Panc1 (cell line): Measurements from ENCODE around the gene STK4. TPM values are rescaled to one million over a fixed set of nuclear protein-coding genes. Genes with fewer than 3 reads are reported as not detected.

ENCODE experiments used
- ATAC-seq: fragments of 200-7000 bp; cut with Tn5 transposase; 2 replicates; pipeline ENCODE4 v1.9.1; 2020; ENCODE audit warnings: mild to moderate bottlenecking, moderate library complexity
- BruUV-seq: library from RNA; stranded (reverse); fragments of 400-500 nt; replicated peaks from 2 replicates; lab custom pipeline; 2021; lab: Mats Ljungman, UMichigan
- CTCF ChIA-PET: fragments of 300-600 bp; sonication (Branson Sonifier 250); formaldehyde crosslinking; loops from one replicate; lab custom pipeline; 2022; ENCODE audit warnings: antibody characterized with exemption; lab: Charles Lee
- POLR2A ChIA-PET: fragments of 300-600 bp; sonication (Branson Sonifier 250); formaldehyde crosslinking; loops from one replicate; lab custom pipeline; 2022; ENCODE audit warnings: antibody characterized with exemption; lab: Charles Lee
- DNase-seq: peaks from one replicate; pipeline ENCODE4 v3.0.0-alpha.2; 2010; ENCODE audit warnings: low read depth, low spot score
- H3K27ac ChIP-seq: 2 replicates; pipeline ENCODE4 v1.5.1; 2011; ENCODE audit warnings: mild to moderate bottlenecking, low read length, inconsistent platforms
- H3K27me3 ChIP-seq: fragments of 200-500 bp; sonication (Bioruptor generic); 2 replicates; pipeline ENCODE4 v1.6.0; 2014; ENCODE audit warnings: low read length, inconsistent platforms; ENCODE audit not compliant: control insufficient read depth, insufficient read depth
- H3K36me3 ChIP-seq: fragments of 200-500 bp; sonication (Bioruptor generic); 2 replicates; pipeline ENCODE4 v1.5.1; 2014; ENCODE audit warnings: inconsistent platforms, mild to moderate bottlenecking, low read length, moderate library complexity; ENCODE audit not compliant: control insufficient read depth, insufficient read depth
- H3K4me1 ChIP-seq: 2 replicates; pipeline ENCODE4 v1.5.1; 2011; ENCODE audit warnings: inconsistent platforms, mild to moderate bottlenecking, low read length, moderate library complexity; ENCODE audit not compliant: control insufficient read depth, insufficient read depth
- H3K4me3 ChIP-seq, 2 experiments: 2 replicates each; pipeline ENCODE4 v1.5.1; 2011 to 2012; ENCODE audit warnings: low read depth in 2 of 2, low read length in 2 of 2, mild to moderate bottlenecking in 2 of 2, inconsistent platforms in 1 of 2, moderate library complexity in 1 of 2
- H3K9me3 ChIP-seq: fragments of 200-500 bp; sonication (Bioruptor generic); 2 replicates; pipeline ENCODE4 v1.5.1; 2014; ENCODE audit warnings: low read depth, mild to moderate bottlenecking, inconsistent platforms, low read length, moderate library complexity; ENCODE audit not compliant: control insufficient read depth, insufficient read depth
- CTCF ChIP-seq: fragments of 450-650 bp; IDR thresholded peaks from 2 replicates; pipeline ENCODE4 v1.5.1; 2017; ENCODE audit warnings: mild to moderate bottlenecking
- POLR2AphosphoS5 ChIP-seq: IDR thresholded peaks from 2 replicates; pipeline ENCODE4 v1.6.1; 2012; ENCODE audit warnings: mild to moderate bottlenecking, low read depth, low read length, moderate library complexity
- SIN3A ChIP-seq: IDR thresholded peaks from 2 replicates; pipeline ENCODE4 v1.6.1; 2012; ENCODE audit warnings: low read depth, mild to moderate bottlenecking, low read length, moderate library complexity, borderline replicate concordance; ENCODE audit not compliant: insufficient read depth
- TCF7L2 ChIP-seq: IDR thresholded peaks from 2 replicates; pipeline ENCODE4 v1.6.1; 2011; ENCODE audit warnings: mild to moderate bottlenecking, low read depth, low read length, inconsistent platforms
- in situ Hi-C: cut with HindIII; loops from 2 replicates; pipeline ENCODE4 v1.10.0; 2016; ENCODE audit warnings: low sequenced_read_pairs, low pct_unique_long_range_greater_than_20kb
- intact Hi-C: fragments of 100-400 bp; cut with micrococcal nuclease; formaldehyde crosslinking; loops from one replicate; pipeline ENCODE4 v1.10.0; 2022; ENCODE audit not compliant: unreplicated experiment
- total RNA-seq: library from RNA; stranded (reverse); gene quantifications from one replicate; pipeline ENCODE4 v1.2.1, GENCODE V29; 2021; ENCODE audit not compliant: unreplicated experiment
- TF ChIP-seq, protein P1 (sequence below), 2 experiments: IDR thresholded peaks; 2 replicates each; pipeline ENCODE4 v1.6.1; 2011 to 2012; ENCODE audit warnings: low read depth in 2 of 2, control low read depth in 1 of 2, low read length in 1 of 2, mild to moderate bottlenecking in 1 of 2, moderate library complexity in 1 of 2; ENCODE audit not compliant: insufficient read depth in 1 of 2

The STK4 gene
- total RNA-seq, 1 experiment from 2014 or later, result 50.2 TPM

DNA sequence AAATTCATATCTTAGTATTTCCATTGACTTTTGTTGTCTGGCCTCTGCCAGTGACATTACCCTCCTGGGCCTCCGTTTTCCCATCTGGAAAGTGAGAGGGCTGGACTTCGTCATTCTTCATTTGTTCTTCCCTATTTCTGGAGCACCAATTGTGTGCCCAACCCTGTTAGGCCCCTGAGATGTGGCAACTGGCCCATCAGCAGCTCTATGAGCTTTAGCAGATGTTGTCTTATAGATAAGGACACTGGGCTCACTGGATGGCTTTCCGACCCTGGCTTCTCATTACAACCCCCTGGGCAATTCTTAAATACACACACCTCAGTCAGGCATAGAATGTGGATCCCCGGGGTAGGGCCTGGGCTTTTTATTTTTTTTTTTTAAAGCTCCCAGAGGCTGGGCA, 41.8 kb upstream of the STK4 start:
- ATAC-seq (no peak), DNase-seq (no peak)
- CTCF ChIA-PET, result no interaction called here
- H3K27ac ChIP-seq, result no peak overlapping the region
- POLR2A ChIA-PET, result no interaction called here
- H3K4me1 ChIP-seq, result no peaks in the 10 kb centered on the region
- H3K9me3 ChIP-seq, result no peaks in the 10 kb centered on the region
- BruUV-seq, result no TSS peak
- H3K27me3 ChIP-seq, result no peaks in the 10 kb centered on the region
- no peak overlapping the region for H3K4me3 ChIP-seq
- TF ChIP-seq TCF7L2 (no peak), CTCF (no peak), POLR2AphosphoS5 (no peak), SIN3A (no peak)
- TF ChIP-seq, protein P1, sequence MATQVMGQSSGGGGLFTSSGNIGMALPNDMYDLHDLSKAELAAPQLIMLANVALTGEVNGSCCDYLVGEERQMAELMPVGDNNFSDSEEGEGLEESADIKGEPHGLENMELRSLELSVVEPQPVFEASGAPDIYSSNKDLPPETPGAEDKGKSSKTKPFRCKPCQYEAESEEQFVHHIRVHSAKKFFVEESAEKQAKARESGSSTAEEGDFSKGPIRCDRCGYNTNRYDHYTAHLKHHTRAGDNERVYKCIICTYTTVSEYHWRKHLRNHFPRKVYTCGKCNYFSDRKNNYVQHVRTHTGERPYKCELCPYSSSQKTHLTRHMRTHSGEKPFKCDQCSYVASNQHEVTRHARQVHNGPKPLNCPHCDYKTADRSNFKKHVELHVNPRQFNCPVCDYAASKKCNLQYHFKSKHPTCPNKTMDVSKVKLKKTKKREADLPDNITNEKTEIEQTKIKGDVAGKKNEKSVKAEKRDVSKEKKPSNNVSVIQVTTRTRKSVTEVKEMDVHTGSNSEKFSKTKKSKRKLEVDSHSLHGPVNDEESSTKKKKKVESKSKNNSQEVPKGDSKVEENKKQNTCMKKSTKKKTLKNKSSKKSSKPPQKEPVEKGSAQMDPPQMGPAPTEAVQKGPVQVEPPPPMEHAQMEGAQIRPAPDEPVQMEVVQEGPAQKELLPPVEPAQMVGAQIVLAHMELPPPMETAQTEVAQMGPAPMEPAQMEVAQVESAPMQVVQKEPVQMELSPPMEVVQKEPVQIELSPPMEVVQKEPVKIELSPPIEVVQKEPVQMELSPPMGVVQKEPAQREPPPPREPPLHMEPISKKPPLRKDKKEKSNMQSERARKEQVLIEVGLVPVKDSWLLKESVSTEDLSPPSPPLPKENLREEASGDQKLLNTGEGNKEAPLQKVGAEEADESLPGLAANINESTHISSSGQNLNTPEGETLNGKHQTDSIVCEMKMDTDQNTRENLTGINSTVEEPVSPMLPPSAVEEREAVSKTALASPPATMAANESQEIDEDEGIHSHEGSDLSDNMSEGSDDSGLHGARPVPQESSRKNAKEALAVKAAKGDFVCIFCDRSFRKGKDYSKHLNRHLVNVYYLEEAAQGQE (IDR thresholded peaks at IDR 0.05; ENCODE audit: insufficient read depth in 1 of 2, low read depth in 2 of 2, low read length in 1 of 2), result no peak
- no peaks in the 10 kb centered on the region for H3K36me3 ChIP-seq
- in situ Hi-C loops, result no loop called here
- intact Hi-C loops, result no loop called here

GRCh38 chr20:44928595-44928994, 37.7 kb upstream of the STK4 start:
- Histone ChIP-seq H3K9me3 (no peaks in the 10 kb centered on the region), H3K27me3 (no peaks in the 10 kb centered on the region), H3K27ac (no peak overlapping the region), H3K4me3 (no peak overlapping the region), H3K36me3 (no peaks in the 10 kb centered on the region), H3K4me1 (no peaks in the 10 kb centered on the region)
- ATAC-seq (no peak), DNase-seq (no peak)
- no TSS peak for BruUV-seq
- in situ Hi-C loops, result no loop called here
- ChIA-PET CTCF (interaction anchor here (0.6 kb wide), 1 partner anchor 70 kb away, joined by 12 read pairs; no protein-coding TSS in a partner anchor), POLR2A (no interaction called here)
- TF ChIP-seq TCF7L2 (no peak), POLR2AphosphoS5 (no peak), CTCF (no peak), SIN3A (no peak)
- TF ChIP-seq, protein P1 (IDR thresholded peaks at IDR 0.05; ENCODE audit: insufficient read depth in 1 of 2, low read depth in 2 of 2, low read length in 1 of 2), result no peak
- intact Hi-C loops, result no loop called here
